ENCODE measurements around the gene PXDC1.
"Not testable (repeated sequence)": the region's sequence is repeated elsewhere in the genome, so short reads cannot be mapped to it uniquely, and the experiment has no call there.

The PXDC1 gene

GRCh38 chr6:3722785-3723184 lies 28.7 kb downstream of the PXDC1 start:
- no peaks in the 10 kb centered on the region for H3K36me3 ChIP-seq (ENCODE audit: insufficient read depth, low read depth, low read length)
- no peak overlapping the region for H3K27ac ChIP-seq (ENCODE audit: low read length)
- no peaks in the 10 kb centered on the region for H3K9me3 ChIP-seq (ENCODE audit: insufficient read depth, low read depth, low read length)

GRCh38 chr6:3721810-3722621 lies 29.5 kb downstream of the PXDC1 start:
- no peaks in the 10 kb centered on the region for H3K27me3 ChIP-seq (ENCODE audit: insufficient read depth, low read length)
- no peaks in the 10 kb centered on the region for H3K9me3 ChIP-seq (ENCODE audit: insufficient read depth, low read depth, low read length)
- no peak overlapping the region for H3K27ac ChIP-seq (ENCODE audit: low read length)
- H3K36me3 ChIP-seq (ENCODE audit: insufficient read depth, low read depth, low read length), result no peaks in the 10 kb centered on the region
- H3K9ac ChIP-seq (ENCODE audit: low read depth, low read length), result no peak overlapping the region
- H3K4me3 ChIP-seq (ENCODE audit: low read length), result no peak overlapping the region
- peaks cover 7% of the 10 kb centered on the region; the same call in 1 of the 2 replicates for H3K4me1 ChIP-seq (ENCODE audit: insufficient read depth, low read length)

More at GRCh38 chr6:3722785-3723184, 28.7 kb downstream of the PXDC1 start:
- H3K4me1 ChIP-seq (ENCODE audit: insufficient read depth, low read length), result peaks cover 7% of the 10 kb centered on the region; the same call in 1 of the 2 replicates
- H3K4me3 ChIP-seq (ENCODE audit: low read length), result no peak overlapping the region
- no peaks in the 10 kb centered on the region for H3K27me3 ChIP-seq (ENCODE audit: insufficient read depth, low read length)
- H3K9ac ChIP-seq (ENCODE audit: low read depth, low read length), result no peak overlapping the region

DNA sequence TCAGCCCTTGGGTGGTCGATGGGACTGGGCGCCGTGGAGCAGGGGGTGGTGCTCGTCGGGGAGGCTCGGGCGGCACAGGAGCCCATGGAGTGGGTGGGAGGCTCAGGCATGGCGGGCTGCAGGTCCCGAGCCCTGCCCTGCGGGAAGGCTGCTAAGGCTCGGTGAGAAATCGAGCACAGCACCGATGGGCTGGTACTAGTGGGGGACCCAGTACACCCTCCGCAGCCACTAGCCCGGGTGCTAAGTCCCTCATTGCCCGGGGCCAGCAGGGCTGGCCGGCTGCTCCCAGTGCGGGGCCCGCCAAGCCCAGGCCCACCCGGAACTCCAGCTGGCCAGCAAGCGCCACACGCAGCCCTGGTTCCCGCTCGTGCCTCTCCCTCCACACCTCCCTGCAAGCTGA lies 30.7 kb downstream of the PXDC1 start:
- not testable (repeated sequence) for H3K9me3 ChIP-seq (ENCODE audit: insufficient read depth, low read depth, low read length); H3K27me3 ChIP-seq (ENCODE audit: insufficient read depth, low read length); H3K36me3 ChIP-seq (ENCODE audit: insufficient read depth, low read depth, low read length); H3K4me3 ChIP-seq (ENCODE audit: low read length); H3K27ac ChIP-seq (ENCODE audit: low read length); H3K4me1 ChIP-seq (ENCODE audit: insufficient read depth, low read length); H3K9ac ChIP-seq (ENCODE audit: low read depth, low read length)

- H3K4me3 ChIP-seq (ENCODE audit: low read length), result no peak overlapping the region
- H3K27me3 ChIP-seq (ENCODE audit: insufficient read depth, low read length), result no peaks in the 10 kb centered on the region
- H3K27ac ChIP-seq (ENCODE audit: low read length), result no peak overlapping the region
- H3K4me1 ChIP-seq (ENCODE audit: insufficient read depth, low read length), result peaks cover 7% of the 10 kb centered on the region; the same call in 1 of the 2 replicates
- no peak overlapping the region for H3K9ac ChIP-seq (ENCODE audit: low read depth, low read length)
- H3K36me3 ChIP-seq (ENCODE audit: insufficient read depth, low read depth, low read length), result no peaks in the 10 kb centered on the region
- H3K9me3 ChIP-seq (ENCODE audit: insufficient read depth, low read depth, low read length), result no peaks in the 10 kb centered on the region; the same call in 1 of the 2 replicates
Observed at GRCh38 chr6:3719462-3720308, 31.8 kb downstream of the PXDC1 start.

DNA sequence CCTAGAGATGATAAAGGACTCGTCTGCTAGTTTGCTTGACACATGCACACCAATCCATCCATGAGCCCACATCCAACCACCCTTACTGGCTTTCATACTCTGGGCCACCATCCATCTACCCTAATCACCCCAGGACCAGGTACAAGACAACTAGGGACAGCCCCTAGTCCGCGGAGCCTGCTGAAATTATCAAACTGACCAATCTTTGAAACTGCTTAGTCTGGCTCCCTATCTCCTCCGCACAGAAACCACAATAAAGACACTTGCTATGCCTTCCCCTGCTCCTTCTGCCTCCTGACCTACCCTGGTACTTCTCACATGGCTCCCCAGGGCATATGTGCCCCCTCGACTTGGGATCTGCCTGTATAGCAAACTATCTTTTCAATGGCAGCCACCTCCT lies 33.1 kb downstream of the PXDC1 start:
- no peak overlapping the region for H3K9ac ChIP-seq (ENCODE audit: low read depth, low read length)
- no peaks in the 10 kb centered on the region for H3K36me3 ChIP-seq (ENCODE audit: insufficient read depth, low read depth, low read length)
- H3K27ac ChIP-seq (ENCODE audit: low read length), result no peak overlapping the region
- peaks cover 7% of the 10 kb centered on the region; the same call in 1 of the 2 replicates for H3K4me1 ChIP-seq (ENCODE audit: insufficient read depth, low read length)
- H3K27me3 ChIP-seq (ENCODE audit: insufficient read depth, low read length), result no peaks in the 10 kb centered on the region
- H3K9me3 ChIP-seq (ENCODE audit: insufficient read depth, low read depth, low read length), result no peaks in the 10 kb centered on the region; the same call in 1 of the 2 replicates
- no peak overlapping the region for H3K4me3 ChIP-seq (ENCODE audit: low read length)

DNA sequence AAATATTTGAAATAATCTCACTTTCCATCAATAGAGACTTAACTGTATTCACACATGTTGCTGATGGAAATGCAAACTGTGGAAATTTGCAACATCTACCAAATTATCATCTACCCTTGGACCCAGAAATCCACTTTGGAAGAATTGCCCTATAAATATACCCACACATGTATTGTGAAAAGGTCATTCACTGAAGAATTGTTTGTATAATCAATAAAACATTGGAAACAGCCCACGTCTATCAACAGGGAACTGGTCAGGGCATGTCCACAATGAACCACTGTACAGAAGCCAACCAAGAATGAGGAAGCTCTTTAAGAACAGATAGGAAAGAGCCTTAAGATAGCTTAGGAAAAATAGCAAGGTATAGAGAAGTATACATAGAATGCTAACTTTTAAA lies 36.2 kb downstream of the PXDC1 start:
- Histone ChIP-seq H3K9ac (ENCODE audit: low read depth, low read length) (no peak overlapping the region), H3K36me3 (ENCODE audit: insufficient read depth, low read depth, low read length) (no peaks in the 10 kb centered on the region), H3K9me3 (ENCODE audit: insufficient read depth, low read depth, low read length) (no peaks in the 10 kb centered on the region; the same call in 1 of the 2 replicates), H3K4me3 (ENCODE audit: low read length) (no peak overlapping the region), H3K4me1 (ENCODE audit: insufficient read depth, low read length) (no peaks in the 10 kb centered on the region), H3K27ac (ENCODE audit: low read length) (no peak overlapping the region), H3K27me3 (ENCODE audit: insufficient read depth, low read length) (no peaks in the 10 kb centered on the region)

DNA sequence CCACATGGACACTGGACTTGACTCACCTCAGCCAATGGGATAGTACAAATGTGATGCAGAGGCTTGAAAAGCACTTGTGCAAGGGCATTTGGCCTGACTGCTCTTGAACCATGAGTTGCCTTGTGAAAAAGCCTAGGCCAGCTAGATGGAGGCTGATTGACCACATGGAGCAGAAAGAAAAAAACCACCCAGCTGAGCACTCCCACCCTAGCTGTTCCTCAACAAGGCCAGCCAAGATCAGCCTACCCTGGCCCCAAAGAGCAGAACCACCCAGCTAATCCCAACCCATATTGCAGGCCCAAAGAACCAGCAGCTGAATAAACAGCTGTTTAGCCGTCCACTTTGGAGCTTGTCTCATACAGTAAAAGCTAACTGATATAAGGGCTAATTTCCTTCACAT lies 36.7 kb downstream of the PXDC1 start:
- no peak overlapping the region for H3K27ac ChIP-seq (ENCODE audit: low read length)
- no peaks in the 10 kb centered on the region for H3K27me3 ChIP-seq (ENCODE audit: insufficient read depth, low read length)
- no peaks in the 10 kb centered on the region for H3K4me1 ChIP-seq (ENCODE audit: insufficient read depth, low read length)
- H3K36me3 ChIP-seq (ENCODE audit: insufficient read depth, low read depth, low read length), result no peaks in the 10 kb centered on the region
- H3K9ac ChIP-seq (ENCODE audit: low read depth, low read length), result no peak overlapping the region
- no peaks in the 10 kb centered on the region; the same call in 1 of the 2 replicates for H3K9me3 ChIP-seq (ENCODE audit: insufficient read depth, low read depth, low read length)
- H3K4me3 ChIP-seq (ENCODE audit: low read length), result no peak overlapping the region

DNA sequence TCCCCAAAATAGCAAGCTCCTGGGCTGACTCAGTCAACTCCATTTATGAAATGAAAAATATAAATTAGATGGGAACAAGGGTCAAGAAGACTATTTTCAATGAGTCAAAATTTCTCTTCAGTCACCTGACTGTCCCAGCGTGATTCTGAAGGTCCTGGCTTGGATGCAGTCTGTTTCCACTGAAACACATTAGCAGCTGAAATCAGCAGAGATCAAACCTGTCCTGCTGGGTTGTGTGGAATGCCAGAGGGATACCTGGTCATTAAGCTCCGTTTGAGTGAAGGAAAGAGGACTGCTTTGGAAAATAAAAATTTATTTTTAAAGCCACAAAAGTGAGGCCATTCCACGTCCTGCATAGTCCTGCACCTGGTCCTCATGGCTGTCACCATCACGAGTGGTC lies 37.4 kb downstream of the PXDC1 start:
- H3K27ac ChIP-seq (ENCODE audit: low read length), result no peak overlapping the region
- H3K4me1 ChIP-seq (ENCODE audit: insufficient read depth, low read length), result no peaks in the 10 kb centered on the region
- no peak overlapping the region for H3K9ac ChIP-seq (ENCODE audit: low read depth, low read length)
- no peak overlapping the region for H3K4me3 ChIP-seq (ENCODE audit: low read length)
- no peaks in the 10 kb centered on the region for H3K36me3 ChIP-seq (ENCODE audit: insufficient read depth, low read depth, low read length)
- H3K27me3 ChIP-seq (ENCODE audit: insufficient read depth, low read length), result no peaks in the 10 kb centered on the region
- no peaks in the 10 kb centered on the region; the same call in 1 of the 2 replicates for H3K9me3 ChIP-seq (ENCODE audit: insufficient read depth, low read depth, low read length)

DNA sequence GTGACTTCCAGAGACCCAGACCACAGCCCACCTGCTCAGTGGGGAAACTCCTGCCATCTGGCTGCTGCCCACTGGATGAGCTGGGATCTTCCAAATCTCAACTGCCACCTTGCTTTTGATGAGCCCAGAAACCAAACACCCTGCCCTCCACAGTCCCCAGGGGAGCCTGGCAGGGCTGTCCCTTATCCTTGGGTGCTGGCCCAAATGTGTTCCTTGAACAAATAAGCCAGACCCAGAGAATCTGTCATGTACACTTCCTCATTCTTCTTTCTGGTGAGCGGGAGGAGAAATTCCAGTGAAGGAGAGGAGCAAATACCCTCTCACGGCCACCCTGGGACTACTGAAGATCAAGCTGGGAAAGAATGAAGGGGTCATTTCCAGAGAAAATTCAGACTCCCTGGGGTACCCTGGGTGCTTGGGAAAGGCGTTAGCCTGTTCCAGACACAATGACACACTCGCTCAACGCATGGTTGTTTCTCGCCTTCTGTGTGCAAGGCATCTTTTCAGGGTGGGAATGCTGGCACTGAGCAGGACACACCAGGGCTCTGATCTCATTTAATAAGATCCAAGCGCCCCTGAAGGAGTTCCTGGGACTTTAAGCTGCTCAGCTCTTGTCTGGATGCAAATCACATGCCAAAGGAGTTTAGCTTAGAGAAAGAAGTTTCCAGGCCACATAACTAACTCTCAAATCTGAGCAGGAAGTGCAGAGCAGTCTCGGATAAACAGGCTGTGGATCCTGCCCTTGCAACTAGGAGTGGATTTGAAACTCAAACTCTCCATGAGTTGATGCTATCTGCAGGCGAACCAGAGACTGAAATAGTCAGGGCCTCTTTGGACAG lies 38.5 kb downstream of the PXDC1 start:
- Histone ChIP-seq H3K36me3 (ENCODE audit: insufficient read depth, low read depth, low read length) (no peaks in the 10 kb centered on the region), H3K9me3 (ENCODE audit: insufficient read depth, low read depth, low read length) (no peaks in the 10 kb centered on the region; the same call in 1 of the 2 replicates), H3K27me3 (ENCODE audit: insufficient read depth, low read length) (no peaks in the 10 kb centered on the region), H3K4me3 (ENCODE audit: low read length) (no peak overlapping the region), H3K4me1 (ENCODE audit: insufficient read depth, low read length) (no peaks in the 10 kb centered on the region), H3K9ac (ENCODE audit: low read depth, low read length) (no peak overlapping the region), H3K27ac (ENCODE audit: low read length) (no peak overlapping the region)

GRCh38 chr6:3711776-3712175 lies 39.7 kb downstream of the PXDC1 start:
- H3K27me3 ChIP-seq (ENCODE audit: insufficient read depth, low read length), result no peaks in the 10 kb centered on the region
- no peaks in the 10 kb centered on the region for H3K36me3 ChIP-seq (ENCODE audit: insufficient read depth, low read depth, low read length)
- H3K27ac ChIP-seq (ENCODE audit: low read length), result no peak overlapping the region
- no peaks in the 10 kb centered on the region; the same call in 1 of the 2 replicates for H3K9me3 ChIP-seq (ENCODE audit: insufficient read depth, low read depth, low read length)
- H3K9ac ChIP-seq (ENCODE audit: low read depth, low read length), result no peak overlapping the region
- H3K4me1 ChIP-seq (ENCODE audit: insufficient read depth, low read length), result no peaks in the 10 kb centered on the region
- no peak overlapping the region for H3K4me3 ChIP-seq (ENCODE audit: low read length)

DNA sequence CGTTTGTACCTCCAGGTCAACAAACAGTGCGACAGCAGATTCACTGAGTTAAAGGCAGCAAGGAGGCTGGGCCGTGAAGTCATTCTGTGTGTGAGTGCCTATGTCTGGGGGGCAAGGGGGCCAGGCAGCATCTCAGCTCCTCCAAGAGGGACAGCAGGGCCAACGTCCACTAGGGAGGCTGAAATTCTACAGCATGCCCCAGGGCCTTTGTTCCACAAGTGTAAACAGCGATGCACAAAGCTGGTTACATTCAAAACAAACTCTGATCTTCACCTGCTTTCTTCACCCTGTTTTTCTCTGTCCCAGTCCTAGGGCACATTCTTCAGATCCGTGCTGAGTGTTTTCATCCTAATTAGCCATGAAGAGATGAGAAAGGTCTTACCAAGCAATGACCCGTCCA lies 41.1 kb downstream of the PXDC1 start:
- H3K36me3 ChIP-seq (ENCODE audit: insufficient read depth, low read depth, low read length), result no peaks in the 10 kb centered on the region
- no peak overlapping the region for H3K27ac ChIP-seq (ENCODE audit: low read length)
- no peaks in the 10 kb centered on the region for H3K27me3 ChIP-seq (ENCODE audit: insufficient read depth, low read length)
- no peaks in the 10 kb centered on the region for H3K4me1 ChIP-seq (ENCODE audit: insufficient read depth, low read length)
- no peak overlapping the region for H3K4me3 ChIP-seq (ENCODE audit: low read length)
- peaks cover 5% of the 10 kb centered on the region; the same call in 1 of the 2 replicates for H3K9me3 ChIP-seq (ENCODE audit: insufficient read depth, low read depth, low read length)
- no peak overlapping the region for H3K9ac ChIP-seq (ENCODE audit: low read depth, low read length)

Data from iPS-20b (cell line).